AG04450 (cell line): ENCODE results near the gene ARHGAP15. TPM values are rescaled to one million over a fixed set of nuclear protein-coding genes. Genes with fewer than 3 reads are reported as not detected.
A peak's percentile ranks its signal among the peaks of the same experiment; 100 is the strongest.

Experiments used
- CTCF ChIA-PET: fragments of 300-600, 350-600 bp; formaldehyde crosslinking; extraction: SDS; loops from one replicate; lab custom pipeline; 2022; ENCODE audit warnings: antibody characterized with exemption, inconsistent platforms; lab: Charles Lee
- POLR2A ChIA-PET: fragments of 350-600 bp; formaldehyde crosslinking; extraction: SDS; loops from one replicate; lab custom pipeline; 2021; ENCODE audit warnings: antibody characterized with exemption, inconsistent platforms; lab: Yijun Ruan, JAX
- DNase-seq: peaks from one replicate; pipeline ENCODE4 v3.0.0-alpha.2; 2011; ENCODE audit warnings: low read depth, low spot score
- H3K27ac ChIP-seq: one replicate; pipeline ENCODE4 v1.5.1; 2012; ENCODE audit warnings: low read depth, low read length, control low read depth
- H3K27me3 ChIP-seq: one replicate; pipeline ENCODE4 v1.6.0; 2012; ENCODE audit warnings: low read length; ENCODE audit not compliant: control insufficient read depth, insufficient read depth
- H3K4me3 ChIP-seq: 2 replicates; pipeline ENCODE4 v1.5.1; 2011; ENCODE audit warnings: mild to moderate bottlenecking, low read depth, low read length, control low read depth
- H3K9me3 ChIP-seq: 2 replicates; pipeline ENCODE4 v1.5.1; 2012; ENCODE audit warnings: low read length; ENCODE audit not compliant: control insufficient read depth, insufficient read depth
- CTCF ChIP-seq: IDR thresholded peaks from 2 replicates; pipeline ENCODE4 v1.5.1; 2011; ENCODE audit warnings: low read depth, low read length, control low read depth, inconsistent platforms
- polyA plus RNA-seq: library from polyadenylated mRNA; depleted of rRNA; stranded (reverse); fragments of >200 nt; gene quantifications from 2 replicates; pipeline ENCODE4 v1.2.3, GENCODE V29; 2011

The ARHGAP15 gene
- polyA plus RNA-seq, 1 experiment = not detected

DNA sequence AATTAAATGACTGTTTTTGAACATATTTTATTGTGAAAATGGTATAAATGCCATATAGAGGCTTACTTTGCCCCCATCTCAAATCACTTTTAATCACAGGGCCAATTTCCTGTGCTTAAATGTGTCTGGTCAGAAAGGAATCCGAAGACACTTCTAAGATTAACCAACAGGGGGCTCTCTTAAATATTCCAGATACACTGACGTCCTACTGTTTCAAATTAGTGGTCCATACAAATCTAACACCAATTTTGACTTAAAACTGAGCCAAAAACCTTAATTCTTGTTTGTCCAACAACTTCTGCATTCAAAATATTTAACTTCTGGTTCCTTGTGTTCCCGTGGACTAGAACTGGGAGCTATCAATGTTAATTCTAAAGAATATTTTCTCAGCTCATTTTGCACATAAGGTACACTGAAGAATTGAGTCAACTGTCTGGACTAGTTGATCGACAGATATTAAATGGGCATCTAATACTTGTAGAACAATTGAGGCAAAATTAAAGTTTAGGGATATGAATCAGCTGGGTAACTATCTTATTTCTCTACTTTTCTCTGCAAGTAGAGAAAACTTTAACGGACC is 557.5 kb downstream of the ARHGAP15 start:
- POLR2A ChIA-PET = interaction anchor here (0.6 kb wide), 1 partner anchor 728 kb away, joined by 3 read pairs; no protein-coding TSS in a partner anchor
- peak; percentile 60 for TF ChIP-seq CTCF
- CTCF ChIA-PET = interaction anchor here (0.8 to 0.9 kb wide), 4 partner anchors 9 to 39 kb away, joined by 3 read pairs; no protein-coding TSS in a partner anchor

GRCh38 chr2:143688248-143688647 is 559.0 kb downstream of the ARHGAP15 start:
- TF ChIP-seq CTCF = no peak
- no peak for DNase-seq
- no peak overlapping the region for H3K4me3 ChIP-seq
- POLR2A ChIA-PET = no interaction called here
- H3K27me3 ChIP-seq = no peaks in the 10 kb centered on the region
- CTCF ChIA-PET = no interaction called here
- no peak overlapping the region for H3K27ac ChIP-seq
- H3K9me3 ChIP-seq = no peaks in the 10 kb centered on the region

More for the DNA sequence above, 557.5 kb downstream of the ARHGAP15 start:
- Histone ChIP-seq H3K9me3 (no peaks in the 10 kb centered on the region), H3K4me3 (no peak overlapping the region), H3K27ac (no peak overlapping the region), H3K27me3 (no peaks in the 10 kb centered on the region)
- DNase-seq = peak; percentile 6

DNA sequence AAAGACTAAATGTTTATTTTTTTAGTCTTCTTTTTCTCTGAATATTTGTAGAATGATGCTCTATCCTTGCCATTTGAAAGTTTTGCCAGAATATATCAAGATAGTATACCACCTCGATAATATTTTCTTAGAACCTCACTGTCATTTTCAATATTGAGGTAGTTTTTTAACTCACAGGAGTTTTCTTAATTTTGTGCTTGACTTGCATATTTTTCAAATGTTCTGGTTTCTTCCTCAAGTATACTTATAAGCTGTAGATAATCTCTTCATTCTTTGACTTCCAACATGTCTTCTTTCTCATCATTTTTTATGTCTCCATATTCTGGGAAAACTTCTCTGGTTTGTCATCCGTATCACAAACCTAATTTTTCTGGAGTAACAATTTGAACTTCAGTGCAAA is 559.6 kb downstream of the ARHGAP15 start:
- Histone ChIP-seq H3K9me3 (no peaks in the 10 kb centered on the region), H3K27ac (no peak overlapping the region), H3K4me3 (no peak overlapping the region), H3K27me3 (no peaks in the 10 kb centered on the region)
- TF ChIP-seq CTCF = no peak
- DNase-seq = no peak
- ChIA-PET POLR2A (no interaction called here), CTCF (no interaction called here)

DNA sequence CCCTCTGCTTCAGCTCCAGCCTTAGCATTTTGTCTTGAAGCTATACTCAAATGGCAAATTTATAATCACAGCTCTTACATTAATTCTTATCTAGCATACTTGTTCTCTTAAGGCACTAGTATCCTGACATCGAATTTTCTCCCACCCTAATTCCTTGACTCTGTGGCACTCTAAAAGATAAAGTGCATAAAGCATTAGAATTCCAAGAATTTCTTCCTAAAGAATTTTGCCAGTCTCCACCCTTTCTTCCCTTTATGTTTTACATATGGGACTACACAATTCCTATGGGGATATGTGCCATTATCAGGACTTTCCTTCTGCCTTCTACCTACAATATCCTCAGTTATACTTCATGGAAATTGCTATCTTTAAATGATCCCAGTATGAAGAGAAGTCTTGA is 560.3 kb downstream of the ARHGAP15 start:
- no peaks in the 10 kb centered on the region for H3K9me3 ChIP-seq
- no peak overlapping the region for H3K27ac ChIP-seq
- no peak for TF ChIP-seq CTCF
- no peak overlapping the region for H3K4me3 ChIP-seq
- POLR2A ChIA-PET = no interaction called here
- CTCF ChIA-PET = interaction anchor here (1.3 kb wide), 1 partner anchor 31 kb away, joined by 3 read pairs; no protein-coding TSS in a partner anchor
- DNase-seq = no peak
- H3K27me3 ChIP-seq = no peaks in the 10 kb centered on the region

DNA sequence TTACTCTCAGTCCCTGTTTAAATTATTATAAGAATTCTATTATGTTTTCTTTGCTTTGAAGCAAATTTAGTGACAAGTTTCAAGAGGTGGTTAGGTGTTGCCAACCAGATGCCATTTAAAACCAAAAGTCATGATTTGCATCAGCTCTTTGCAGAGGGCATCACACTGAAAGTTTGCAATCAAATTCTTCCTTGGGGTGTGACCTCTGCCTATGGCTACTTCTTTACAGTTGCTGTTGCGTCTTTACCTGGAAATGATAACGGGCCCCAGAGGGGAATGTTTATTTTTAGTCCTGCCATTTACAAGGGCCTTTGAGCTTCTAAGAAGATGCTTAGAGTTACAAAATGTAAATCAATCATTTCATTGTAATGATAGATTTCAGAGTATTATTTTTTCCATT is 561.0 kb downstream of the ARHGAP15 start:
- TF ChIP-seq CTCF = no peak

More for the DNA sequence above, 561.0 kb downstream of the ARHGAP15 start:
- no peaks in the 10 kb centered on the region for H3K9me3 ChIP-seq
- H3K27me3 ChIP-seq = no peaks in the 10 kb centered on the region
- CTCF ChIA-PET = interaction anchor here (1.3 kb wide), 1 partner anchor 31 kb away, joined by 3 read pairs; no protein-coding TSS in a partner anchor
- no peak overlapping the region for H3K27ac ChIP-seq
- POLR2A ChIA-PET = no interaction called here
- DNase-seq = no peak
- no peak overlapping the region for H3K4me3 ChIP-seq
